ENCODE data around the gene RPS24. TPM values are rescaled to one million over a fixed set of nuclear protein-coding genes. Genes with fewer than 3 reads are reported as not detected.
A peak's percentile ranks its signal among the peaks of the same experiment; 100 is the strongest.

RPS24 gene
- total and polyA plus RNA-seq, 9 of the 15 experiments (the other 6 are each of a cell fraction or from before 2014, with no cell fraction given) = 1,947 to 7,307 (median 5,944) TPM

GRCh38 chr10:78033637-78034470 lies at the start of gene RPS24 (continued):
- TF ChIP-seq LARP7 (IDR thresholded peaks at IDR 0.05) = peak; percentile 71; the same call in 1 of the 2 replicates
- no peak; a peak in 1 of 4 replicates for TF ChIP-seq BCLAF1 (IDR thresholded peaks at IDR 0.05; ENCODE audit: borderline replicate concordance in 1 of 2, control insufficient read depth in 1 of 2, low read depth in 2 of 2, low read length in 1 of 2)
- TF ChIP-seq L3MBTL2 (IDR thresholded peaks at IDR 0.05) = peak; percentile 96
- TF ChIP-seq PTRF (tag; IDR thresholded peaks at IDR 0.05) = no peak
- 0 out of 2 replicates have a peak, but pooled peaks have one; percentile 66 for TF ChIP-seq HDAC8 (tag; IDR thresholded peaks at IDR 0.05)
- TF ChIP-seq HNRNPK (IDR thresholded peaks at IDR 0.05; ENCODE audit: low read depth, low read length, poor library complexity, severe bottlenecking) = no peak
- peak; percentile 63 for TF ChIP-seq NBN (IDR thresholded peaks at IDR 0.05; ENCODE audit: low read depth)
- TF ChIP-seq ZNF75A (CRISPR knock-in tag; IDR thresholded peaks at IDR 0.05) = no peak
- TF ChIP-seq ZFPM2 (CRISPR knock-in tag; IDR thresholded peaks at IDR 0.05) = no peak
- no peak for TF ChIP-seq ZNF512 (tag; IDR thresholded peaks at IDR 0.05)
- peak in 1 of 2 experiments; percentile 91; a peak in 3 of 4 replicates for TF ChIP-seq SIN3A (IDR thresholded peaks at IDR 0.05; ENCODE audit: borderline replicate concordance in 2 of 2, control insufficient read depth in 1 of 2, low read depth in 2 of 2, low read length in 2 of 2)
- no peak for TF ChIP-seq MEF2A (IDR thresholded peaks at IDR 0.05; ENCODE audit: control insufficient read depth, low read depth, low read length)
- TF ChIP-seq ZNF431 (CRISPR knock-in tag; IDR thresholded peaks at IDR 0.05) = no peak
- TF ChIP-seq RAD51 (IDR thresholded peaks at IDR 0.05; ENCODE audit: borderline replicate concordance, low read depth) = no peak
- peak; percentile 50; the same call in 1 of the 2 replicates for TF ChIP-seq ZBTB9 (CRISPR knock-in tag; IDR thresholded peaks at IDR 0.05)
- TF ChIP-seq ZFP91 (CRISPR knock-in tag; IDR thresholded peaks at IDR 0.05) = peak; percentile 73
- TF ChIP-seq ZKSCAN8 (CRISPR knock-in tag; IDR thresholded peaks at IDR 0.05) = no peak
- TF ChIP-seq BHLHE40 (IDR thresholded peaks at IDR 0.05; ENCODE audit: low read length) = no peak; the same call in 1 of the 2 replicates
- TF ChIP-seq FOS (IDR thresholded peaks at IDR 0.05; ENCODE audit: extremely low read depth, insufficient read length) = peak; percentile 6

All from K562 (cell line).